Neural cell (in vitro differentiated cells): ENCODE data around the gene DCDC2. TPM values are rescaled to one million over a fixed set of nuclear protein-coding genes. Genes with fewer than 3 reads are reported as not detected.

Experiments
- H2AFZ ChIP-seq: fragments of 200-600, 300-800 bp; sonication (generic), shearing (Covaris generic); 2 replicates; pipeline ENCODE4 v1.6.0; 2014; ENCODE audit warnings: low read depth, mild to moderate bottlenecking, antibody characterized with exemption, low read length, moderate library complexity
- H3F3A ChIP-seq: fragments of 200-600 bp; shearing (Covaris generic); 2 replicates; pipeline ENCODE4 v1.6.1; 2016; ENCODE audit warnings: mild to moderate bottlenecking, moderate library complexity, mixed read lengths, antibody characterized with exemption, low read length; ENCODE audit not compliant: insufficient read depth, poor library complexity, severe bottlenecking
- H3K27ac ChIP-seq: fragments of 200-600, 300-800 bp; sonication (generic), shearing (Covaris generic); 2 replicates; pipeline ENCODE4 v1.5.1; 2014; ENCODE audit warnings: mild to moderate bottlenecking, low read length, moderate library complexity
- H3K27me3 ChIP-seq: fragments of 300-800, 200-600 bp; sonication (generic), shearing (Covaris generic); 2 replicates; pipeline ENCODE4 v1.6.0; 2014; ENCODE audit warnings: mild to moderate bottlenecking, low read depth, low read length, moderate library complexity; ENCODE audit not compliant: insufficient read depth
- H3K36me3 ChIP-seq: fragments of 300-800, 200-600 bp; sonication (generic), shearing (Covaris generic); 2 replicates; pipeline ENCODE4 v1.5.1; 2014; ENCODE audit warnings: mild to moderate bottlenecking, antibody characterized with exemption, low read length, moderate library complexity; ENCODE audit not compliant: insufficient read depth
- H3K4me2 ChIP-seq: fragments of 300-800, 200-600 bp; sonication (generic), shearing (Covaris generic); 2 replicates; pipeline ENCODE4 v1.6.0; 2014; ENCODE audit warnings: mild to moderate bottlenecking, low read length
- H3K4me3 ChIP-seq: fragments of 300-800, 200-600 bp; sonication (generic), shearing (Covaris generic); 2 replicates; pipeline ENCODE4 v1.5.1; 2014; ENCODE audit warnings: mild to moderate bottlenecking, low read length, moderate library complexity
- H3K79me2 ChIP-seq: fragments of 200-600 bp; shearing (Covaris generic); replicated peaks from 2 replicates; pipeline ENCODE4 v1.6.0; 2014; ENCODE audit warnings: mild to moderate bottlenecking, low read length, moderate library complexity; ENCODE audit not compliant: insufficient read depth
- H3K9ac ChIP-seq: fragments of 300-800, 200-600 bp; sonication (generic), shearing (Covaris generic); 2 replicates; pipeline ENCODE4 v1.6.1; 2016; ENCODE audit warnings: mild to moderate bottlenecking, low read length, mixed read lengths
- H3K9me2 ChIP-seq: fragments of 200-600 bp; shearing (Covaris generic); 2 replicates; pipeline ENCODE4 v1.6.1; 2016; ENCODE audit warnings: mild to moderate bottlenecking, low read length, mixed read lengths; ENCODE audit not compliant: insufficient read depth
- H3K9me3 ChIP-seq: fragments of 200-600, 300-800 bp; sonication (generic), shearing (Covaris generic); 2 replicates; pipeline ENCODE4 v1.6.1; 2016; ENCODE audit warnings: mild to moderate bottlenecking, mixed run types, low read length, moderate library complexity, mixed read lengths
- H4K20me1 ChIP-seq: fragments of 200-600 bp; shearing (Covaris generic); 2 replicates; pipeline ENCODE4 v1.6.1; 2016; ENCODE audit warnings: mild to moderate bottlenecking, mixed run types; ENCODE audit not compliant: insufficient read depth
- CTCF ChIP-seq: fragments of 450-650 bp; IDR thresholded peaks from 2 replicates; pipeline ENCODE4 v1.5.1; 2014; ENCODE audit warnings: antibody characterized with exemption, mild to moderate bottlenecking, moderate library complexity; ENCODE audit not compliant: poor library complexity, severe bottlenecking
- EP300 ChIP-seq: fragments of 450-650 bp; conservative IDR thresholded peaks from 2 replicates; pipeline ENCODE4 v1.6.1; 2014; ENCODE audit warnings: antibody characterized with exemption, mild to moderate bottlenecking, moderate library complexity; ENCODE audit not compliant: poor library complexity, severe bottlenecking
- EZH2 ChIP-seq: fragments of 200-600, 300-800 bp; shearing (Covaris generic), sonication (generic); IDR thresholded peaks from 2 replicates; pipeline ENCODE4 v1.6.1; 2014; ENCODE audit warnings: antibody characterized with exemption, low read length, borderline replicate concordance, mild to moderate bottlenecking; ENCODE audit not compliant: insufficient read depth, poor library complexity, severe bottlenecking
- MXI1 ChIP-seq: fragments of 450-650 bp; conservative IDR thresholded peaks from 2 replicates; pipeline ENCODE4 v1.6.1; 2014; ENCODE audit warnings: antibody characterized with exemption, mild to moderate bottlenecking; ENCODE audit not compliant: poor library complexity, severe bottlenecking
- POLR2AphosphoS5 ChIP-seq: IDR thresholded peaks from 2 replicates; pipeline ENCODE4 v1.6.1; 2012
- RAD21 ChIP-seq: fragments of 450-650 bp; conservative IDR thresholded peaks from 2 replicates; pipeline ENCODE4 v1.6.1; 2014; ENCODE audit warnings: antibody characterized with exemption, mild to moderate bottlenecking, moderate library complexity
- REST ChIP-seq: IDR thresholded peaks from 2 replicates; pipeline ENCODE4 v1.6.1; 2012; ENCODE audit warnings: borderline replicate concordance
- SMC3 ChIP-seq: fragments of 450-650 bp; conservative IDR thresholded peaks from 2 replicates; pipeline ENCODE4 v1.6.1; 2014; ENCODE audit warnings: antibody characterized with exemption, mild to moderate bottlenecking, moderate library complexity; ENCODE audit not compliant: poor library complexity
- TAF1 ChIP-seq: IDR thresholded peaks from 2 replicates; pipeline ENCODE4 v1.6.1; 2012; ENCODE audit warnings: low read depth
- polyA plus RNA-seq: library from polyadenylated mRNA; depleted of rRNA; stranded (reverse); fragments of >200 nt; gene quantifications from 2 replicates; pipeline ENCODE4 v1.2.3, GENCODE V29; 2014

The DCDC2 gene
- polyA plus RNA-seq, 1 donor from 2014 or later = 0.57 TPM

- Histone ChIP-seq H3F3A (no peaks in the 10 kb centered on the region), H3K79me2 (no peaks in the 10 kb centered on the region), H2AFZ (no peak overlapping the region), H3K9me3 (no peaks in the 10 kb centered on the region), H3K4me3 (no peak overlapping the region), H3K4me2 (no peak overlapping the region), H3K36me3 (no peaks in the 10 kb centered on the region), H3K27me3 (no peaks in the 10 kb centered on the region), H3K9me2 (no peaks in the 10 kb centered on the region), H4K20me1 (no peaks in the 10 kb centered on the region), H3K27ac (no peak overlapping the region), H3K9ac (no peak overlapping the region)
- TF ChIP-seq SMC3 (no peak), REST (no peak), RAD21 (no peak), EZH2 (no peak), TAF1 (no peak), MXI1 (no peak), CTCF (no peak), POLR2AphosphoS5 (no peak), EP300 (no peak)
Measured at GRCh38 chr6:24353861-24354260, 4.0 kb downstream of the DCDC2 start.

- Histone ChIP-seq H3K9me3 (no peaks in the 10 kb centered on the region), H3K36me3 (no peaks in the 10 kb centered on the region), H3K9ac (no peak overlapping the region), H3K27me3 (no peaks in the 10 kb centered on the region), H3K4me2 (no peak overlapping the region), H3K27ac (no peak overlapping the region), H3K79me2 (no peaks in the 10 kb centered on the region), H3K4me3 (no peak overlapping the region), H2AFZ (no peak overlapping the region), H3K9me2 (no peaks in the 10 kb centered on the region), H4K20me1 (no peaks in the 10 kb centered on the region), H3F3A (no peaks in the 10 kb centered on the region)
- TF ChIP-seq REST (no peak), EZH2 (no peak), EP300 (no peak), POLR2AphosphoS5 (no peak), MXI1 (no peak), RAD21 (no peak), CTCF (no peak), TAF1 (no peak), SMC3 (no peak)
Measured at GRCh38 chr6:24352434-24352833, 5.4 kb downstream of the DCDC2 start.
